ENCODE results near the gene ARL5B. TPM values are rescaled to one million over a fixed set of nuclear protein-coding genes. Genes with fewer than 3 reads are reported as not detected.
A peak's percentile ranks its signal among the peaks of the same experiment; 100 is the strongest.

Gene ARL5B
- total RNA-seq, 1 donor from 2014 or later = 36.7 TPM

DNA sequence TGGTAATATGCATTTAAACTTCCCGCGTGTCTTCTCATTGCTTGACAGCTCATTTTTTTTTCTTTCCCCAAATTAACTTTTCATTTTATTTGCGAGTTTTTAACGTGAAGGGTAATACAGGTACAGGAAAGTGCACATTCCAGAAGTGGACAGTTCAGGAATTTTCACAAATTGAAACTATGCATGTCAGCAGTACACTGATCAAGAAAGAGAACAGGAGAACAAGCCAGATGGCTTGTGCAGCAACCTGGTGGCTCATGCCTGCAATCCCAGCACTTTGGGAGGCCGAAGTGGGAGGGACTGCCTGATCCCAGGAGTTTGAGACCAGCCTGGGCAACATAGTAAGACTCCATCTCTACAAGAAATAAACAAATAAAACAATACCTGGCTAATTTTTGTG is 28.5 kb downstream of the ARL5B start:
- Mint-ChIP-seq H3K4me1 (ENCODE audit: low read depth, unreplicated experiment) (peaks cover 16% of the 10 kb centered on the region), H3K27me3 (ENCODE audit: low read depth, unreplicated experiment) (no peaks in the 10 kb centered on the region), H3K27ac (ENCODE audit: unreplicated experiment) (no peak overlapping the region), H3K4me3 (ENCODE audit: unreplicated experiment) (no peak overlapping the region), H3K36me3 (ENCODE audit: low read depth, unreplicated experiment) (peaks cover 2% of the 10 kb centered on the region), H3K9me3 (ENCODE audit: unreplicated experiment) (no peaks in the 10 kb centered on the region)
- no peak overlapping the region for H3K9ac ChIP-seq (ENCODE audit: low read length)
- H3K4me3 ChIP-seq (ENCODE audit: insufficient read depth, low read depth, low read length) = no peak overlapping the region
- no peaks in the 10 kb centered on the region for H3K27me3 ChIP-seq (ENCODE audit: insufficient read depth, low read length)
- TF ChIP-seq, protein P1, sequence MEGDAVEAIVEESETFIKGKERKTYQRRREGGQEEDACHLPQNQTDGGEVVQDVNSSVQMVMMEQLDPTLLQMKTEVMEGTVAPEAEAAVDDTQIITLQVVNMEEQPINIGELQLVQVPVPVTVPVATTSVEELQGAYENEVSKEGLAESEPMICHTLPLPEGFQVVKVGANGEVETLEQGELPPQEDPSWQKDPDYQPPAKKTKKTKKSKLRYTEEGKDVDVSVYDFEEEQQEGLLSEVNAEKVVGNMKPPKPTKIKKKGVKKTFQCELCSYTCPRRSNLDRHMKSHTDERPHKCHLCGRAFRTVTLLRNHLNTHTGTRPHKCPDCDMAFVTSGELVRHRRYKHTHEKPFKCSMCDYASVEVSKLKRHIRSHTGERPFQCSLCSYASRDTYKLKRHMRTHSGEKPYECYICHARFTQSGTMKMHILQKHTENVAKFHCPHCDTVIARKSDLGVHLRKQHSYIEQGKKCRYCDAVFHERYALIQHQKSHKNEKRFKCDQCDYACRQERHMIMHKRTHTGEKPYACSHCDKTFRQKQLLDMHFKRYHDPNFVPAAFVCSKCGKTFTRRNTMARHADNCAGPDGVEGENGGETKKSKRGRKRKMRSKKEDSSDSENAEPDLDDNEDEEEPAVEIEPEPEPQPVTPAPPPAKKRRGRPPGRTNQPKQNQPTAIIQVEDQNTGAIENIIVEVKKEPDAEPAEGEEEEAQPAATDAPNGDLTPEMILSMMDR (IDR thresholded peaks at IDR 0.05; ENCODE audit: insufficient read depth, low read depth, low read length) = no peak
- TF ChIP-seq EZH2 (IDR thresholded peaks at IDR 0.05; ENCODE audit: insufficient read depth, low read length) = no peak
- H3K4me2 ChIP-seq (ENCODE audit: low read length) = no peak overlapping the region
- peaks cover 11% of the 10 kb centered on the region for H3K4me1 ChIP-seq (ENCODE audit: insufficient read depth, low read length)
- FAIRE-seq = no peak
- no peaks in the 10 kb centered on the region for H4K20me1 ChIP-seq (ENCODE audit: insufficient read depth, low read length)
- no peaks in the 10 kb centered on the region for H3K36me3 ChIP-seq (ENCODE audit: insufficient read depth, low read length)
- no peaks in the 10 kb centered on the region for H3K79me2 ChIP-seq (ENCODE audit: insufficient read depth, low read length)
- no peak overlapping the region for H2AFZ ChIP-seq (ENCODE audit: low read depth, low read length)
- DNase-seq (ENCODE audit: low read depth) = no peak
- no peaks in the 10 kb centered on the region for H3K9me3 ChIP-seq (ENCODE audit: insufficient read depth, low read depth, low read length)
- no peak overlapping the region for H3K27ac ChIP-seq (ENCODE audit: low read depth, low read length)

DNA sequence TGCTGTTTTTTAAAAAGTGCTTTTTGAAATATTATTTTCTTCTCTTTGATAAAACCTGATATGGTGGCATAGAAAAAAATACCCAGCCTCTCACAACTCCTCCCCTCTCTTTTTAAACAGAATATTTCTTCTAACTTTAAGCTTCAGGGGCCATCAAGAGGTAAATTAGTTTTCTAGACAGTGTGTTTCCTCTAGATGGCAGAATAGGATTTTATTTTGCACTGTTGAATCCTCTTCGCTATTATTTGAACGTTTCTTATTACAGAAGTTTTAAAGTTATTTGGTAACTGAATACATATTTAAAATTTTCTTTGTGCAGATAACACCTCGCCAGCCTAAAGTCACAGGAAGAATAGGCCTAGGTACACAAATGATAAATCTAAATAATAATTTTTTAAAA is 30.3 kb downstream of the ARL5B start:
- no peaks in the 10 kb centered on the region for H4K20me1 ChIP-seq (ENCODE audit: insufficient read depth, low read length)
- H3K4me3 Mint-ChIP-seq (ENCODE audit: unreplicated experiment) = no peak overlapping the region

DNA sequence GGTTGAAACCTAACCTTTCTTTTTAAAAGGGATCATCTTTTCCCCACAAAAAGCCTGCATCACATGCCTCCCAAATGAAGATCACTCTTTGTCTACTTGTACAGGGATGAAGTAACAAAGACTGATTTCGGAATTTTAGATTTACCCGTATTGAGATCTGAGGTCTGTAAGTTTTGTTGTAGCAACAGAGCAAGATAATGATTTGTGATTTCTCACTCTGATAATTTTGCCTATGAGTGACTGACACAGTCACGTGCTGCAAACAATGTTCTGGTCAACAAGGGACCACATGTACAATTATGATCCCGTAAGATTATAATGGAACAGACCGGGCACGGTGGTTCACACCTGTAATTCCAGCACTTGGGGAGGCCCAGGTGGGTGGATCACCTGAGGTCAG is 31.3 kb downstream of the ARL5B start:
- DNase-seq (ENCODE audit: low read depth) = no peak
- no peak overlapping the region for H3K27ac Mint-ChIP-seq (ENCODE audit: unreplicated experiment)
- no peak for TF ChIP-seq EZH2 (IDR thresholded peaks at IDR 0.05; ENCODE audit: insufficient read depth, low read length)
- TF ChIP-seq, protein P1 (IDR thresholded peaks at IDR 0.05; ENCODE audit: insufficient read depth, low read depth, low read length) = no peak
- Histone ChIP-seq H3K36me3 (ENCODE audit: insufficient read depth, low read length) (no peaks in the 10 kb centered on the region), H3K9ac (ENCODE audit: low read length) (no peak overlapping the region), H3K4me2 (ENCODE audit: low read length) (no peak overlapping the region), H3K9me3 (ENCODE audit: insufficient read depth, low read depth, low read length) (no peaks in the 10 kb centered on the region), H2AFZ (ENCODE audit: low read depth, low read length) (no peak overlapping the region), H3K27me3 (ENCODE audit: insufficient read depth, low read length) (no peaks in the 10 kb centered on the region), H4K20me1 (ENCODE audit: insufficient read depth, low read length) (no peaks in the 10 kb centered on the region), H3K27ac (ENCODE audit: low read depth, low read length) (no peak overlapping the region), H3K4me1 (ENCODE audit: insufficient read depth, low read length) (no peaks in the 10 kb centered on the region), H3K4me3 (ENCODE audit: insufficient read depth, low read depth, low read length) (no peak overlapping the region), H3K79me2 (ENCODE audit: insufficient read depth, low read length) (no peaks in the 10 kb centered on the region)
- H3K27me3 Mint-ChIP-seq (ENCODE audit: low read depth, unreplicated experiment) = no peaks in the 10 kb centered on the region
- FAIRE-seq = no peak
- no peak overlapping the region for H3K4me3 Mint-ChIP-seq (ENCODE audit: unreplicated experiment)
- no peaks in the 10 kb centered on the region for H3K4me1 Mint-ChIP-seq (ENCODE audit: low read depth, unreplicated experiment)
- H3K36me3 Mint-ChIP-seq (ENCODE audit: low read depth, unreplicated experiment) = no peaks in the 10 kb centered on the region
- no peaks in the 10 kb centered on the region for H3K9me3 Mint-ChIP-seq (ENCODE audit: unreplicated experiment)

More for the DNA sequence above, 30.3 kb downstream of the ARL5B start:
- Mint-ChIP-seq H3K9me3 (ENCODE audit: unreplicated experiment) (no peaks in the 10 kb centered on the region), H3K27ac (ENCODE audit: unreplicated experiment) (no peak overlapping the region), H3K36me3 (ENCODE audit: low read depth, unreplicated experiment) (no peaks in the 10 kb centered on the region), H3K4me1 (ENCODE audit: low read depth, unreplicated experiment) (peaks cover 7% of the 10 kb centered on the region), H3K27me3 (ENCODE audit: low read depth, unreplicated experiment) (no peaks in the 10 kb centered on the region)
- no peaks in the 10 kb centered on the region for H3K9me3 ChIP-seq (ENCODE audit: insufficient read depth, low read depth, low read length)
- H3K27ac ChIP-seq (ENCODE audit: low read depth, low read length) = no peak overlapping the region
- DNase-seq (ENCODE audit: low read depth) = no peak
- H2AFZ ChIP-seq (ENCODE audit: low read depth, low read length) = no peak overlapping the region
- no peak for FAIRE-seq
- no peak overlapping the region for H3K9ac ChIP-seq (ENCODE audit: low read length)
- no peaks in the 10 kb centered on the region for H3K4me1 ChIP-seq (ENCODE audit: insufficient read depth, low read length)
- H3K4me2 ChIP-seq (ENCODE audit: low read length) = no peak overlapping the region
- TF ChIP-seq, protein P1 (IDR thresholded peaks at IDR 0.05; ENCODE audit: insufficient read depth, low read depth, low read length) = peak; percentile 46
- no peak for TF ChIP-seq EZH2 (IDR thresholded peaks at IDR 0.05; ENCODE audit: insufficient read depth, low read length)
- no peaks in the 10 kb centered on the region for H3K27me3 ChIP-seq (ENCODE audit: insufficient read depth, low read length)
- H3K36me3 ChIP-seq (ENCODE audit: insufficient read depth, low read length) = no peaks in the 10 kb centered on the region
- H3K79me2 ChIP-seq (ENCODE audit: insufficient read depth, low read length) = no peaks in the 10 kb centered on the region
- no peak overlapping the region for H3K4me3 ChIP-seq (ENCODE audit: insufficient read depth, low read depth, low read length)
